ENCODE results near the gene DMD.
"Not testable (repeated sequence)": the region's sequence is repeated elsewhere in the genome, so short reads cannot be mapped to it uniquely, and the experiment has no call there.

Gene DMD

DNA sequence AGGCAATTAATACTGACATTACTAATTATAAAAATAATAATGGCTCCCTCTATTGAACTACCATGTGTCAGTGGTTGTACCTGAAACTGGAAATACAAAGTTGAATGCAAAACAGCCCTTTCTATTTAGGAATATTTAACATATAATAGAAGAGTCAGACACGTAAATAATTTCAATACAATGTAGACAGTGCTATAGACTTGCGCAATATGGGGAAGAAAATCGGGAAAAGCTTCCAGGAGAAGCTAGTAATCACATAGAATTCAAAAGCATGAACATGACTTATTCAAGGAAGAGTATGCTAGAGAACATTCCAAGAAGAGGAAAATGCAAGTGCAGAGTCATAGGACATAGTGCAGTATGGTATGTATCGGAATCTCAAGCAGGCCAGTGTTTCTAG is 1730.7 kb downstream of the DMD start:
- no peak for DNase-seq

DNA sequence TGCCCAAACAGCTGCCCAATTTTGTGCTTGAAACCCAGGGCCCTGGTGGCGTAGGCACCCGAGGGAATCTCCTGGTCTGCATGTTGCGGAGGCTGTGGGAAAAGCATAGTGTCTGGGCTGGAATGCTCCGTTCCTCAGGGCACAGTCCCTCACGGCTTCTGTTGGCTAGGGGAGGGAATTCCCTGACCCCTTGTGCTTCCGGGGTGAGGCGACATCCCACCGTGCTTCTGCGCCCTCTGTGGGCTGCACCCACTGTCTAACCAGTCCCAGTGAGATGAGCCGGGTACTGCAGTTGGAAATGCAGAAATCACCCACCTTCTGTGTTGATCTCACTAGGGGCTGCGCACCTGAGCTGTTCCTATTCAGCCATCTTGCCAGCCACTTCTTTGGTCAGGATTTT is 1740.1 kb downstream of the DMD start:
- DNase-seq = no peak

- not testable (repeated sequence) for DNase-seq
These were observed 1740.6 kb downstream of the DMD start for GRCh38 chrX:31470753-31471152.

DNA sequence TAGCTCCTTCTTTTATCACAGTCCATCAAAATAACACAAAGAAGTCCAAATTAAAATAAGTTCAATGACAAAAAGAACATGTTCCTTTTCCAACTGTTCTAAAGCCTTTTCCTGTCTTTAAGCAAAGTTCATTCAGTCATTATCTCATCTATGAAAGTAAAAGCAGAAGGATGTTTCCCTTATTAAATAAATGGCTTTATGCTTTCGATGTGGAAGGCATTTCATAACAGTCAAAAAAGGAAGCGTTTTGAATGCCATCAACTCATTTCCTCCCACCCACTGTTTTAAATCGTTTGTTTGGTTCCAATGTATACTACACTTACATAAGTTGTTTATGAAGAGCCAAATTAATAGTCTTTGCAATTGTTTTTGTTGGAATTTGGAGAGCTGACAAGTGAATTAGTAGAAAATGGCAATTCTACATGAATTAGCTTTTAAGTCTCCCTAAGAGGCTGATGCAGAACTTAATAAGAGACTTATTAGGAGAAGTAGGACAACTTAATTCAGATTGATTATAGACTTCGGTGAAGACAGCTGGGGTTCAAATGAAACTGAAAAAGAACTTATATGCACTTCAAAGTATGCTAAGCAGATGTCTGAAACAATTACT is 1746.9 kb downstream of the DMD start:
- no peak for DNase-seq

- no peak for DNase-seq
These were observed 1750.1 kb downstream of the DMD start for GRCh38 chrX:31461266-31461665.

GRCh38 chrX:31459361-31459760 is 1752.0 kb downstream of the DMD start:
- no peak for DNase-seq

DNA sequence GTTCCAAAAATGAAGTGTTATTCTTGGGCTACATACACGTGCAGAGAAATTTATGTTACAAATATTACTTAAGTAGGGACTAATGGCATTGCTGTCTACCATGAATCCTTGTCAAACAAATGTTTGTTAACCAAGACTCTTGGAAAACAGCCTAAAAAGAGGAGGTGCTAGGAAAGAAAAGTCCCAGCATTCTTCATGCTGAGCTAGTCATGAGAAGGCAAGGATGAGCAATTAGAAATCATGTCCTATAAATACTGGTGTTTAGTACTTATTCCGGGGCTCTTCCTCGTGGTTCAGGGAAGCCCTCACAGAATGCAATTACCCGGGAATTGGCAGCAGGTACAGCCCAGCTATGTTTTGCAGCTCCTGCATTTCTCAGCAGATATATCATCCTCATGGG is 1761.4 kb downstream of the DMD start:
- no peak for DNase-seq

GRCh38 chrX:31449081-31449480 is 1762.3 kb downstream of the DMD start:
- DNase-seq = no peak

DNA sequence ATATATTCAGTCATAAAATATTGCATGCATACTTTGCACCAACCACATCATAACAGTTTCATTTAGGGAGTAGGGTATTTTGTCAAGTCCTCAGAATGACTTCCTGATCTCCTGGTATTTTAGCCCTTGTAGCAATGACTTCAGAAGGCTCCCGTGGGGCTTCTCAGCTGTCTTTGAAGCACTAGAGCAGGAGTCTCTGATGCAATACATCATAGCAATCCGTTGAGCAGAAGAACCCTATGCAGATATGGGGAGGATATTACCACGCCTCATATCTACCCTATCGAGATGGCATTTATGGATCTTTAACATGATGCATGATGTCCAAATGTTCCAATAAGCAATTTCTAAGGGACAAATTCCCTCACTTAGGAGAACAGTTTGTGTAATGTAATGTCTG is 1765.8 kb downstream of the DMD start:
- DNase-seq = no peak

GRCh38 chrX:31443654-31444053 is 1767.7 kb downstream of the DMD start:
- DNase-seq = no peak

DNA sequence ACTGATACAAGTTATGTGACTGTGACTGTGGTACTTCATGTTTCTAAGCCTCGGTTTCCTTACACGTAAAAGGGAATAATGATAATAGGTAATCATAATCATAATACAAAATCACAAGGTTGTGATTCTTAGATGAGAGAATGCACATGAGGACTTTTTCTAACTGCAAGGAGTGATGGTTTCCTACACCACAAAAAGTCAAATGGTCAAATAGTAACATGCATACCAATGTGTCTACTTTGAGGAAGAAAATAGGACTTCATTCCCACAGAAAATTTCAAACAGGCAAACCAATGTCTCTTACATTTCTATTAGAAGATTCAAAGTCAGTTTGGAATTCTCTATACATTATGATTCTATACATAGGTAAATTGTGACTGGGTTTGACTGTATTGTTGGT is 1770.8 kb downstream of the DMD start:
- no peak for DNase-seq

- DNase-seq = no peak
These were observed 1774.9 kb downstream of the DMD start for GRCh38 chrX:31436424-31436823.

GRCh38 chrX:31435592-31435991 is 1775.8 kb downstream of the DMD start:
- DNase-seq = no peak

- DNase-seq = no peak
These were observed 1777.5 kb downstream of the DMD start for GRCh38 chrX:31433856-31434255.

- DNase-seq = no peak
These were observed 1781.4 kb downstream of the DMD start for GRCh38 chrX:31429915-31430314.

- no peak for DNase-seq
These were observed 1787.7 kb downstream of the DMD start for GRCh38 chrX:31423609-31424189.

DNA sequence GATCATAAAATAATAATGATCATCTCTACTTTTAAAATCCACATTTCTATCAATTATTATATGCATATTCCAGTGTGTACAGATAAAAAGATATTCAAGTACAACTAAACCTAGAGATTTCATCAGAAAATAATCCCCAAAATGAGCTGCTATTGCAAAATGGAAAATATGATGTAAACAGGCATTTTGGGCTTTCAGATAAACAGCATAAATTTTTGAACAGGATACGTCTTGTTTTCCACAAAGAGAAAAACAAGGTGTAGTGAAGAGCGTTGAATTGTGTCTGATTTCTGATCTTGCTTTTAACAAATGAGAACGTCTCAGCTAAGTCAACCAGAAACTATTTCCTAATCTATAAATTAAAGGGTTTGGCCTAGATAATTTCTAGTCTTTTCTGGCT is 1789.9 kb downstream of the DMD start:
- DNase-seq = no peak

GRCh38 chrX:31420711-31421151 is 1790.6 kb downstream of the DMD start:
- DNase-seq = no peak

DNA sequence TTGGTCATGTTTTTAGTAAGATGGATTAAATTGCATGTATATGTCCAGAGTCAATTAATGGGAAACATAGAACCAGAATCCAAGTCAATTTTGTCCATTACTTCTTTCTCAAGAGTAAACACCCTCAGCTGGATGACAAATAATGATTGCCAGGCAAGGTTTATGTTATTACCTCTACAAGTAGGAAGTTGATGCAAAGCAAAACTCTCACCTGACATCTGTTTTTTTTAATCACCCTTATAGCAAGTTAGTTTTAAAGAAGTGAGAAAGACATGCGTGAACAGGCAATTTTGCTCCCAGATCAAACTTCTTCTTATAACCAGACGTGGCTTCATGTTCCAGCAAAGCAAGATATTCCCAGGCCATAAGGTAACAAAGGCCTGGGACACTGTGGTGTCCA is 1791.0 kb downstream of the DMD start:
- no peak for DNase-seq

GRCh38 chrX:31397119-31397518 is 1814.2 kb downstream of the DMD start:
- no peak for DNase-seq

DNA sequence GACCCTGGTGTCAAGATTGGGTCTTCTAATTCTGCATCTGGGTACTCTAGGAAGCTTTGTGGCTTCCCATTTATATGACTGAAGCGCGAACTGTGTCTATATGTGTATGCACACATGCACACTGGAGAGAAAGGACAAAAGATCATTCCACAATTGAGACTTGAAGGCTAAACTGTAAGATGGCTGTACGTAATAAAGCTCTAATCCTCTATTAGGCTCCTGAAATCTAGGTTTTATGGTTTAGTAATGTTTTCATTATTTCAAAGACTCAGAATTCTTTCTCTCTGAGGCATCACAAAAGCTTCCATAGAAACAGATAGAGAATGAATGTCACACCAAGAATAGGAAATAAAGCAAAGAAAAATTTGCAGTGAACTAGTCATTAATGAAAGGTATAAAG is 1818.8 kb downstream of the DMD start:
- DNase-seq = no peak

DNA sequence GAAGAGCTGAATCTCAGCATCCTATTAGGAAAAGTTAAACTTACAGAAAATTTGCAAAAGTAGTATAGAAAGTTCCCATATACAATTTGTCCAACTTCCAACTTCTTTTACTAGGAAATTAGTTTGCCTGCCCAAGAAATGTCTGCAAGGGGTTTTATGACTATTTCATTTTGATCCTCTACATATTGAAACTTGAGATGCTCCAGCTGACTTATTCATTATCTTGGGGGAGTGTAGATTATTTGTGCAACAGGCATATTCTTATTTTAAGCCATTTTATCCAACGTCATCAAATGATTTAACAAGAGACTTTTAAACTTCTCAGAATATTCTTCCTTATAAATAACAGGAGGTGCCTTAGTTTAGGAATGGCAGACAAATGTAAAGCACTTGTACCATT is 1822.4 kb downstream of the DMD start:
- DNase-seq = no peak

DNA sequence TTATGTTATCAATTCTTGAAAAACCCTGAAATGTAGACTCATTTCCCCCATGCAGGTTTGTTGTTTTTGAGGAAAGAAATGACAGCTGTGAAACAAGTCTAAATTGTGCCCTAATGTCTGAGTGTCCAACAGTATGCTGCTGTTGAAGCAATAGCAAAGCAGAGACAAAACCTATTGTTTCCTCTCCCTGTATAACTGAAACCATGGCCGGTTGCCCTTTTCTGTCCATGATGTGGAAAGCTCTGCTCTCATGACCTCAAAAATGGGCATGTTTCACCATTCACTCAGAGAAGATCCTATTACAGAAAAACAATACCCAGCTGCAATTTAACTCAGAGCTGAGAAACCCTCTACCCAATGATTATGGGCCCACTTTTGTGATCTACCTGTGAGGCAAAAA is 1826.9 kb downstream of the DMD start:
- no peak for DNase-seq

DNA sequence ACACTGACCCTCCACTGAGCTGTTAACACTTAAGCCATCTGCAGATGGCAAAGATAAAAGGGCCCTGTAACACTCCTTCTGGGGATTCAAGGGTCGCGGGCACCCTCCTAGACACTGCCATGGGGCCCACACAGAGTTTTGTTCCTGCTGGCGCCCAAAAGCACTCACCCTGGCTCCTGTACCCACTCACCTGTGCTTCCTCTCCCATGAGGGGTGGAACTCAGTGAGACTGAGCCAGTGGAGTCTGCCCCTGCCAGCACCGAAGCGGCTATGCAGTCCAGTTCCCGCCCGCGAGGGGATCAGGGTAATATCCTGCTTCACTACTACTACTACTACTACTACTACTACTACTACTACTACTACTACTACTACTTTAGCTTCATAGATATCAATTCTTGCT is 1827.4 kb downstream of the DMD start:
- no peak for DNase-seq

DNA sequence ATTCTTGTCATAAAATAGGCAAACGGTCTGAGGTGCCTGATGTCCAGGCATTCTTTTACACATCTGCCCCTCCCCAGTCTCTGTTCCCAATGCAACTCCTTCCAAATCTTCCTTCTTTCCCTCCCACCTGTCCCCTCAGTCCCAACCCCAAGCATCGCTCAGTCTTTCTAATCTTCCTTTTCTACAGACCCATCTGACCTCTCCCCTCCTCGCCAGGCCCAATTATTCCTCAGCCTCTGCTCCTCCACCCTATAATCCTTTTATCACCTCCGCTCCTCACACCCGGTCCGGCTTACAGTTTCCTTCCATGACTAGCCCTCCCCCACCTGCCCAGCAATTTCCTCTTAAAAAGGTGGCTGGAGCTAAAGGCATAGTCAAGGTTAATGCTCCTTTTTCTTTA is 1832.4 kb downstream of the DMD start:
- DNase-seq = not testable (repeated sequence)

All from SW 1271 (cell line).